ENCODE data around the gene NUP85.
"Not testable (repeated sequence)": the region's sequence is repeated elsewhere in the genome, so short reads cannot be mapped to it uniquely, and the experiment has no call there.

Gene NUP85

GRCh38 chr17:75267411-75268232, 62.1 kb downstream of the NUP85 start:
- Mint-ChIP-seq H3K27ac (peak overlapping the region; percentile 63), H3K36me3 (peaks cover 4% of the 10 kb centered on the region), H3K4me3 (no peak overlapping the region)

GRCh38 chr17:75269844-75270217, 64.4 kb downstream of the NUP85 start:
- Mint-ChIP-seq H3K36me3 (peaks cover 9% of the 10 kb centered on the region), H3K27ac (peak overlapping the region; percentile 92), H3K4me3 (peak overlapping the region; percentile 84), H3K27me3 (no peaks in the 10 kb centered on the region), H3K4me1 (peaks cover 41% of the 10 kb centered on the region), H3K9me3 (no peaks in the 10 kb centered on the region)

More at GRCh38 chr17:75267411-75268232, 62.1 kb downstream of the NUP85 start:
- no peaks in the 10 kb centered on the region for H3K27me3 Mint-ChIP-seq
- no peaks in the 10 kb centered on the region for H3K9me3 Mint-ChIP-seq
- H3K4me1 Mint-ChIP-seq = peaks cover 27% of the 10 kb centered on the region

GRCh38 chr17:75270218-75270965, 64.9 kb downstream of the NUP85 start:
- Mint-ChIP-seq H3K4me1 (peaks cover 41% of the 10 kb centered on the region), H3K27me3 (no peaks in the 10 kb centered on the region), H3K4me3 (peak overlapping the region; percentile 84), H3K9me3 (no peaks in the 10 kb centered on the region), H3K36me3 (peaks cover 9% of the 10 kb centered on the region), H3K27ac (peak overlapping the region; percentile 92)

GRCh38 chr17:75270966-75271232, 65.4 kb downstream of the NUP85 start, which contains the start of gene MIF4GD:
TSS of gene MIF4GD (minus strand) at chr17:75271231. CDS start at chr17:75270195, 1,036 bp downstream.
- Mint-ChIP-seq H3K9me3 (no peaks in the 10 kb centered on the region), H3K27ac (peak within 1 kb of the TSS; percentile 94), H3K4me1 (peaks cover 41% of the 10 kb centered on the region), H3K27me3 (no peaks in the 10 kb centered on the region), H3K36me3 (peaks cover 9% of the 10 kb centered on the region), H3K4me3 (peak within 1 kb of the TSS; percentile 90)

- Mint-ChIP-seq H3K27me3 (no peaks in the 10 kb centered on the region), H3K4me1 (peaks cover 41% of the 10 kb centered on the region), H3K27ac (peak overlapping the region; percentile 94), H3K36me3 (peaks cover 9% of the 10 kb centered on the region), H3K9me3 (no peaks in the 10 kb centered on the region), H3K4me3 (peak overlapping the region; percentile 90)
Measured at GRCh38 chr17:75271233-75271954, 65.9 kb downstream of the NUP85 start.

- Mint-ChIP-seq H3K27me3 (no peaks in the 10 kb centered on the region), H3K27ac (peak overlapping the region; percentile 94), H3K9me3 (no peaks in the 10 kb centered on the region), H3K4me1 (peaks cover 41% of the 10 kb centered on the region), H3K4me3 (peak overlapping the region; percentile 90), H3K36me3 (peaks cover 7% of the 10 kb centered on the region)
Measured at GRCh38 chr17:75271955-75272847, 66.7 kb downstream of the NUP85 start.

- Mint-ChIP-seq H3K27ac (peak overlapping the region; percentile 70), H3K9me3 (no peaks in the 10 kb centered on the region), H3K27me3 (no peaks in the 10 kb centered on the region), H3K4me1 (peaks cover 40% of the 10 kb centered on the region), H3K4me3 (peak overlapping the region; percentile 90), H3K36me3 (peaks cover 7% of the 10 kb centered on the region)
Measured at GRCh38 chr17:75272848-75273184, 67.3 kb downstream of the NUP85 start.

GRCh38 chr17:75273977-75274708, 68.7 kb downstream of the NUP85 start:
- Mint-ChIP-seq H3K36me3 (peaks cover 7% of the 10 kb centered on the region), H3K27ac (no peak overlapping the region), H3K4me3 (peak overlapping the region; percentile 11), H3K9me3 (no peaks in the 10 kb centered on the region), H3K27me3 (no peaks in the 10 kb centered on the region), H3K4me1 (peaks cover 32% of the 10 kb centered on the region)

- Mint-ChIP-seq H3K9me3 (no peaks in the 10 kb centered on the region), H3K4me1 (peaks cover 14% of the 10 kb centered on the region), H3K36me3 (peaks cover 9% of the 10 kb centered on the region), H3K27me3 (no peaks in the 10 kb centered on the region), H3K4me3 (no peak overlapping the region), H3K27ac (no peak overlapping the region)
Measured at GRCh38 chr17:75277664-75278071, 72.2 kb downstream of the NUP85 start.

- not testable (repeated sequence) for H3K4me1 Mint-ChIP-seq, H3K36me3 Mint-ChIP-seq, H3K27ac Mint-ChIP-seq
Measured at GRCh38 chr17:75280189-75280588, 74.7 kb downstream of the NUP85 start.

GRCh38 chr17:75285123-75285522, 79.6 kb downstream of the NUP85 start:
- Mint-ChIP-seq H3K27ac (no peak overlapping the region), H3K4me1 (peaks cover 11% of the 10 kb centered on the region), H3K27me3 (no peaks in the 10 kb centered on the region), H3K4me3 (no peak overlapping the region), H3K9me3 (no peaks in the 10 kb centered on the region), H3K36me3 (peaks cover 11% of the 10 kb centered on the region)

More at GRCh38 chr17:75280189-75280588, 74.7 kb downstream of the NUP85 start:
- not testable (repeated sequence) for H3K4me3 Mint-ChIP-seq, H3K9me3 Mint-ChIP-seq, H3K27me3 Mint-ChIP-seq

Data from activated naive CD4-positive, alpha-beta T cell treated with anti-CD3 and anti-CD28 coated beads, Interleukin-2, amount 50 U/mL, for 24 hours (primary cell).